ENCODE data around the gene ADCK2.

ADCK2 gene

GRCh38 chr7:140726281-140726680 lies 53.5 kb downstream of the ADCK2 start:
- H3K36me3 ChIP-seq (ENCODE audit: insufficient read depth, low read length) = no peaks in the 10 kb centered on the region; the same call in 1 of the 2 replicates
- H4K20me1 ChIP-seq (ENCODE audit: insufficient read depth, low read length, poor library complexity, severe bottlenecking) = no peaks in the 10 kb centered on the region
- no peaks in the 10 kb centered on the region for H3K79me2 ChIP-seq (ENCODE audit: insufficient read depth, low read length)
- no peaks in the 10 kb centered on the region for H3K9me3 ChIP-seq (ENCODE audit: insufficient read depth, low read depth, low read length)
- no peak overlapping the region for H3K4me3 ChIP-seq (ENCODE audit: low read length, poor library complexity, severe bottlenecking)
- no peak overlapping the region for H3K9ac ChIP-seq (ENCODE audit: low read depth, low read length, poor library complexity, severe bottlenecking)
- H3F3A ChIP-seq (ENCODE audit: low read depth) = no peaks in the 10 kb centered on the region
- H3K4me1 ChIP-seq (ENCODE audit: insufficient read depth, low read length, poor library complexity, severe bottlenecking) = no peaks in the 10 kb centered on the region
- no peak for TF ChIP-seq EZH2phosphoT487 (IDR thresholded peaks at IDR 0.05; ENCODE audit: borderline replicate concordance)
- TF ChIP-seq CTCF (conservative IDR thresholded peaks at IDR 0.05; ENCODE audit: low read length) = peak; percentile 60
- H3K9me2 ChIP-seq (replicated peaks; ENCODE audit: low read depth, low read length) = no peaks in the 10 kb centered on the region
- no peak overlapping the region for H2AFZ ChIP-seq (ENCODE audit: low read length)
- H3K27me3 ChIP-seq (ENCODE audit: insufficient read depth, low read length, poor library complexity, severe bottlenecking) = no peaks in the 10 kb centered on the region
- H3K4me2 ChIP-seq (ENCODE audit: low read depth, low read length, poor library complexity, severe bottlenecking) = no peak overlapping the region

- H3K4me3 ChIP-seq (ENCODE audit: low read length, poor library complexity, severe bottlenecking) = no peak overlapping the region
- no peaks in the 10 kb centered on the region for H3K27me3 ChIP-seq (ENCODE audit: insufficient read depth, low read length, poor library complexity, severe bottlenecking)
- H3F3A ChIP-seq (ENCODE audit: low read depth) = no peaks in the 10 kb centered on the region
- no peak overlapping the region for H3K9ac ChIP-seq (ENCODE audit: low read depth, low read length, poor library complexity, severe bottlenecking)
- H3K4me2 ChIP-seq (ENCODE audit: low read depth, low read length, poor library complexity, severe bottlenecking) = no peak overlapping the region
- 0 out of 2 replicates have a peak, but pooled peaks cover 5% of the 10 kb centered on the region for H3K36me3 ChIP-seq (ENCODE audit: insufficient read depth, low read length)
- H2AFZ ChIP-seq (ENCODE audit: low read length) = no peak overlapping the region
- no peaks in the 10 kb centered on the region for H3K79me2 ChIP-seq (ENCODE audit: insufficient read depth, low read length)
- TF ChIP-seq CTCF (conservative IDR thresholded peaks at IDR 0.05; ENCODE audit: low read length) = no peak
- TF ChIP-seq EZH2phosphoT487 (IDR thresholded peaks at IDR 0.05; ENCODE audit: borderline replicate concordance) = no peak
- H3K9me2 ChIP-seq (replicated peaks; ENCODE audit: low read depth, low read length) = no peaks in the 10 kb centered on the region
- no peaks in the 10 kb centered on the region for H3K9me3 ChIP-seq (ENCODE audit: insufficient read depth, low read depth, low read length)
- H3K4me1 ChIP-seq (ENCODE audit: insufficient read depth, low read length, poor library complexity, severe bottlenecking) = no peaks in the 10 kb centered on the region
- H4K20me1 ChIP-seq (ENCODE audit: insufficient read depth, low read length, poor library complexity, severe bottlenecking) = no peaks in the 10 kb centered on the region
Measured at GRCh38 chr7:140732416-140732815, 59.7 kb downstream of the ADCK2 start.

- no peak overlapping the region for H3K4me3 ChIP-seq (ENCODE audit: low read length, poor library complexity, severe bottlenecking)
- TF ChIP-seq EZH2phosphoT487 (IDR thresholded peaks at IDR 0.05; ENCODE audit: borderline replicate concordance) (no peak), CTCF (conservative IDR thresholded peaks at IDR 0.05; ENCODE audit: low read length) (no peak)
- no peak overlapping the region for H2AFZ ChIP-seq (ENCODE audit: low read length)
- H3K4me2 ChIP-seq (ENCODE audit: low read depth, low read length, poor library complexity, severe bottlenecking) = no peak overlapping the region
- H3K9me3 ChIP-seq (ENCODE audit: insufficient read depth, low read depth, low read length) = no peaks in the 10 kb centered on the region
- H3K27me3 ChIP-seq (ENCODE audit: insufficient read depth, low read length, poor library complexity, severe bottlenecking) = no peaks in the 10 kb centered on the region
- H3K4me1 ChIP-seq (ENCODE audit: insufficient read depth, low read length, poor library complexity, severe bottlenecking) = no peaks in the 10 kb centered on the region
- peaks cover 15% of the 10 kb centered on the region for H3K36me3 ChIP-seq (ENCODE audit: insufficient read depth, low read length)
- no peaks in the 10 kb centered on the region for H3K9me2 ChIP-seq (replicated peaks; ENCODE audit: low read depth, low read length)
- no peaks in the 10 kb centered on the region for H4K20me1 ChIP-seq (ENCODE audit: insufficient read depth, low read length, poor library complexity, severe bottlenecking)
- no peaks in the 10 kb centered on the region for H3F3A ChIP-seq (ENCODE audit: low read depth)
- no peak overlapping the region for H3K9ac ChIP-seq (ENCODE audit: low read depth, low read length, poor library complexity, severe bottlenecking)
- H3K79me2 ChIP-seq (ENCODE audit: insufficient read depth, low read length) = no peaks in the 10 kb centered on the region
Measured at GRCh38 chr7:140734096-140734495, 61.4 kb downstream of the ADCK2 start.

Data from Loucy (cell line).